Measurements from ENCODE around the gene DPEP2NB. TPM values are rescaled to one million over a fixed set of nuclear protein-coding genes. Genes with fewer than 3 reads are reported as not detected.

The DPEP2NB gene
- total and polyA plus RNA-seq, 9 donors, result not detected

- H3K27ac ChIP-seq, result no peak overlapping the region
- H3K4me1 ChIP-seq (ENCODE audit: insufficient read depth), result no peaks in the 10 kb centered on the region
- intact Hi-C loops (cut with DNase I), result no loop called here
- H3K27me3 ChIP-seq, result no peaks in the 10 kb centered on the region
- no peak for DNase-seq
- H3K36me3 ChIP-seq, result no peaks in the 10 kb centered on the region
- 55 to 61% (median 58%) methylated on average over 11 of the region's 11 CpGs for WGBS, 3 donors
- no peaks in the 10 kb centered on the region for H3K9me3 ChIP-seq
- no peak for TF ChIP-seq CTCF (IDR thresholded peaks at IDR 0.05)
- no peak for TF ChIP-seq EP300 (IDR thresholded peaks at IDR 0.05)
- no peak for TF ChIP-seq POLR2A (IDR thresholded peaks at IDR 0.05)
- H3K4me3 ChIP-seq, result no peak overlapping the region
These were observed 28.1 kb downstream of the DPEP2NB start for GRCh38 chr16:67987460-67988160.

- Histone ChIP-seq H3K36me3 (no peaks in the 10 kb centered on the region), H3K4me3 (no peak overlapping the region), H3K27ac (no peak overlapping the region), H3K9me3 (no peaks in the 10 kb centered on the region), H3K4me1 (ENCODE audit: insufficient read depth) (no peaks in the 10 kb centered on the region), H3K27me3 (no peaks in the 10 kb centered on the region)
- DNase-seq, result no peak
- intact Hi-C loops (cut with DNase I), result no loop called here
- 85 to 89% (median 87%) methylated on average over 5 of the region's 5 CpGs for WGBS, 3 donors
- TF ChIP-seq EP300 (IDR thresholded peaks at IDR 0.05) (no peak), POLR2A (IDR thresholded peaks at IDR 0.05) (no peak), CTCF (IDR thresholded peaks at IDR 0.05) (no peak)
These were observed 28.8 kb downstream of the DPEP2NB start for GRCh38 chr16:67986949-67987348.

GRCh38 chr16:67982011-67982696 is 33.6 kb downstream of the DPEP2NB start:
- whole genome bisulfite sequencing, 3 donors, result 91 to 93% (median 93%) methylated on average over 43 to 49 of the region's 49 CpGs
- intact Hi-C loops (cut with DNase I), result no loop called here

More at GRCh38 chr16:67982011-67982696, 33.6 kb downstream of the DPEP2NB start:
- Histone ChIP-seq H3K27ac (no peak overlapping the region), H3K27me3 (no peaks in the 10 kb centered on the region), H3K4me3 (no peak overlapping the region), H3K9me3 (no peaks in the 10 kb centered on the region), H3K36me3 (no peaks in the 10 kb centered on the region), H3K4me1 (ENCODE audit: insufficient read depth) (no peaks in the 10 kb centered on the region)
- no peak for DNase-seq
- TF ChIP-seq EP300 (IDR thresholded peaks at IDR 0.05) (no peak), CTCF (IDR thresholded peaks at IDR 0.05) (no peak), POLR2A (IDR thresholded peaks at IDR 0.05) (no peak)

Data from ovary (tissue), 9 donors.